ENCODE results near the gene RNF115.
"Not testable (repeated sequence)": the region's sequence is repeated elsewhere in the genome, so short reads cannot be mapped to it uniquely, and the experiment has no call there.

The RNF115 gene

DNA sequence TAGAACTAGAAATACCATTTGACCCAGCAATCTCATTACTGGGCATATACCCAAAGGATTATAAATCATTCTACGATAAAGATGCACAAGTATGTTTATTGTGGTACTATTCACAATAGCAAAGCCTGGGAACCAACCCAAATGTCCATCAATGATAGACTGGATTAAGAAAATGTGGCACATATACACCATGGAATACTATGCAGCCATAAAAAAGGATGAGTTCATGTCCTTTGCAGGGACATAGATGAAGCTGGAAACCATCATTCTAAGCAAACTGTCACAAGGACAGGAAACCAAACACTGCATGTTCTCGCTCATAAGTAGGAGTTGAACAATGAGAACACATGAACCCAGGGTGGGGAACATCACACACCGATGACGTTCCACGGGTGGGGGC lies 97.7 kb downstream of the RNF115 start:
- not testable (repeated sequence) for DNase-seq

GRCh38 chr1:145720878-145721671 lies 102.8 kb downstream of the RNF115 start:
- no peak for DNase-seq

DNA sequence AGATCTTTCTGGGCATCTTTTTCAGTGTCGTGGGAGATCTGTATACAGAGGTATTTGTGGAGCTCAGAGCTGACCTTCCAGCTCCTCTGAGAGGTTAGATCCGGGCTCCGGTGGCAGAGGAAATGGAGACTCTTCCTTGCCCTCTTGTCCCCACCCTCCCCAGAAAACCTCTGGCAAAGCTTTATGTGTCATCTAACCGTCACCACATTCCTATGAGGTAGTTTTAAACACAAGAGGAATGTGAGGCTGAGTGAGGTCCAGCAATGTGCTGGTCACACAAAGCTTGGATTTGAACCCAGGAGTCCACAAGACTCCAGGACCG lies 103.4 kb downstream of the RNF115 start:
- DNase-seq, result no peak

- DNase-seq, result no peak
Measured at GRCh38 chr1:145719230-145720079, 104.4 kb downstream of the RNF115 start, which contains the start of gene CD160. CD160 (plus strand) TSS chr1:145719499; CDS start chr1:145728328, 8,829 bp downstream.

DNA sequence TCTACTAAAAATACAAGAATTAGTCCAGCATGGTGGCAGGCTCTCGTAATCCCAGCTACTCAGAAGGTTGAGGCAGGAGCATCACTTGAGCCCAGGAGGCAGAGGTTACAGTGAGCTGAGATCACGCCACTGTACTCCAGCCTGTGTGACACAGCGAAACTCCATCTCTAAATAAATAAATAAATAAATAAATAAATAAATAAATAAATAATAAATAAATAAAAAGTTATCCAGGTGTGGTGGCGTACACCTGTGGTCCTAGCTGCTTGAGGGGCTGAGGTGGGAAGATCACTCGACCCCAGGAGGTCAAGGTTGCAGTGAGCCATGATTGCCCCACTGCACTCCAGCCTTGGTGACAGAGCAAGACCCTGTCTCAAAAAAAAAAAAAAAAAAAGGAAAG lies 105.4 kb downstream of the RNF115 start:
- DNase-seq, result not testable (repeated sequence)

- DNase-seq, result no peak
Measured at GRCh38 chr1:145717833-145718232, 106.1 kb downstream of the RNF115 start.

- no peak for DNase-seq
Measured at GRCh38 chr1:145716641-145717345, 107.1 kb downstream of the RNF115 start.

DNA sequence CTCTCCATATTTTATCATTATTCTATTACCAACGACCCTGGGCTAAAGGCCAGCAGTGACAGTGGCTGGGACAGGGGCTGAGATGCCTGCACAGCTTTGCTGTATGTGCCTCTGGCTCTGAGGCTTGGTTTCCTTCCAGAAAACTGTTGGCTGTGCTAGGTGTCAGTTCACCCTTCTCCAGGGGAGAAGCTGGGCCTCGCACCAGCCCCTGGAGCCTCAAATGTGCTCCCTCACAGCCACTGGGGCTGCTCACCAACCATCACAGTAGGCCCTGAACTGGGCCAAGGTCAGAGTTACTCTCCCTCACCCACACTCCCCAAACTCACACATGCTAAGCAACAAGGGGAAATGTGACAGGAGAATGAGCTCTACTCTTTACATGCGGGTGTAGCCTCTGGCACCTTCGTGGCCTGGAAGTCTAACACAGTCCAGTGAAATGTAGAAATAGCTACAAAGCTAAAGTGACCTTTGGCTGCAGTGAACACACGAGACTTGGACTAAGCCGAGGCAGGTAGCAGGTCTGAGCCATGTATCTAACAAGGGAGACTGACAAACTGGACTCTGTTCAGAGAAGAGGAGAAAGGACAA lies 109.3 kb downstream of the RNF115 start:
- no peak for DNase-seq

DNA sequence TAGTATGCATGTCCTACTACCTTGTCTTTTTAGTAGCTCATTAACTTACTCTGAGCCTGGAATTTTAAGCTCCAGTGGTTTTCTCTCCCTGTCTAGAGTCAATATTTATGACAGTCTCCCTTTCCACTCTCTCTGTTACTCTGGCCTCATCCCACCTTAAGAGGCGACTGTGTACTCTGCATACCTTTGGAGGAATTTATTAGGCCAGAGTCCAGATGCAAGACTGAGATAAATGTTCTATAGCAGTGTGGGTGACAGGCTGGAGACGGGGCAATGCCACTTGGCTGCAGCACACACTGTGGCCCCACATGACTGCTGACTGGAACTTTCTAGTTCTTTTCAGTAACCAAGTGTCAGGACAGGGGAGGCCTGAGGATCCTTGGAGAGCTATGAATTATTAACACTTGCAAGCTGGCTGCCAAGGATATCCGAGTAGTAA lies 112.7 kb downstream of the RNF115 start:
- DNase-seq, result no peak

- DNase-seq, result no peak
Measured at GRCh38 chr1:145710291-145711027, 113.4 kb downstream of the RNF115 start.

DNA sequence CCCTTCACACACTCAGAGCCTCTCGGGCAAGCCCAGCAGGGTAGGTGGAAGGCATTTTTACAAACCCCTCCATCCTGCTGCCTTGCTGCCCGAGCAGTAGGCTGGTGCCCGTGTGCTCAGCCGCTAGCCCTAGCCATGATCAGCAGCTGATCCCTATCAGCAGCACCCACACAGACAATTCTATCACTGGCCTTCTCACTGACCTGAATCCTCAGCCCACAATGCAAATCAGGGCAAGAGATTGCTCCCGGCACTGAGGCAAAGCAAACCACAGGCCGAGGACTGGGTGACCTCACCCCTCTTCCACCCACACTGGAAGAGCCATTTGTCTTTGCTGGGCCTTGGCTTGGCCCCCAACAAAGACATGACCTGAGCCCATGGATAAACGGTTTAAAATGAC lies 115.8 kb downstream of the RNF115 start:
- DNase-seq, result no peak

DNA sequence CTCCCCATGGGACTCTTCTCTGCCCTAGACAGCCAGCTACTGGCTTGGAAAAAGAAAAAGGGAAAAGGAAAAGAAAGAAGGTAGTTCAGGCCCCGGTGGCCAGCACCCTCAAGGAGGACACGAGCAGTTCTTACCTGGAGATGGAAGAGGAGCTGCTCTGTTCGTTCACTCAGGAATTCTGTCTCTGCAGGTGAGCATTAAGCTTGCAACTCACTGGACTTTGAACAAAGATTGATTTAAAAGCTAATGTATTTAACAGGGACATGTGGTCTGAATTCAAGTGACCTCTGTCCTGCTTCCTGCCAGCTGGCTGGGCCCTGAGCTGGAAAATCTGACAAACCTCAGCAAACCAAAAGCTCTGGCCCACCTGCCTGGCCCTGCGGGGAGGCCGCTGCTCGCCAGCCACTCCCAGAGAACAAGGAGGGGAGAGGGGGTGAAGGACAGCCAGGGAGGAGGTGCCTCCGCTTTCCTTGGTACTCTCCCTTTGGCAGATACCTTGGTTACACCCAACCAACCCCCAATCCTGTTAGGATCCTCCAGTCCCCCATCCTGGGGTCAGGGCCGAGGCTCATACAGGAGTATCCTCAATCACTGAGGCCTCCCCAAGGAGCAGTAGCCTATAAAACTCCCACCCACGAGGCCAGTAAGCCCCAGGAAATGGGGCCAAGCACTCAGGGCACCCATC lies 116.6 kb downstream of the RNF115 start, which contains the start of gene PDZK1:
Gene PDZK1, minus strand, starts transcription at position 186 of the 685 bp plus-strand sequence. CDS start 19,347 bp downstream, outside the sequence.
- DNase-seq, result no peak

DNA sequence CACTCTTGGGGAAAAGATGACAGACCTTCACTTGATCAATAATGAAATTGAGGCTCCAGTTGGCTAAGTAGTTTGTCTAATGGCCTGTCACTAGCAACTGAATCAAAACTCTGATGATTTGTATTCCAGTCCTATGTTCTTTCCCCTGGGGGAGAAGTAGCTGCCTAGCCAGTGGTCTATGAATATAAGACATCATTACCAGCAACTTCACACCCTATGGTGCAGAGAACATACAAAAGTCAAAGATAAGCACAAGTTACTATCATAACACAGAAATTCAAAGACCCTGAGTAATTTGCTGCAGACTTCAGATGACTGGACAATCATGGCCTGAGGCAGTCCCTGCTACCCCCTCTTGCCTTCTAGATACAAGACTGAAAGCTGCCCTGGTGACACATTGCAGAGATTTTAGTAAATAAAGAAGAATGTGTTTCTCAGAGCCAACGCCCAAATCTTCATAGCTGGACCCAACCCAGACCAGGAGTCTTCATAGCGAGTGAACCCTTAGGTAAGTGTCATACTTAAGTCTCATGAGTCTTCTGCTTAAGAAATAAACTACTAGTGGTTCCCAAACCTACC lies 117.7 kb downstream of the RNF115 start:
- DNase-seq, result no peak

DNA sequence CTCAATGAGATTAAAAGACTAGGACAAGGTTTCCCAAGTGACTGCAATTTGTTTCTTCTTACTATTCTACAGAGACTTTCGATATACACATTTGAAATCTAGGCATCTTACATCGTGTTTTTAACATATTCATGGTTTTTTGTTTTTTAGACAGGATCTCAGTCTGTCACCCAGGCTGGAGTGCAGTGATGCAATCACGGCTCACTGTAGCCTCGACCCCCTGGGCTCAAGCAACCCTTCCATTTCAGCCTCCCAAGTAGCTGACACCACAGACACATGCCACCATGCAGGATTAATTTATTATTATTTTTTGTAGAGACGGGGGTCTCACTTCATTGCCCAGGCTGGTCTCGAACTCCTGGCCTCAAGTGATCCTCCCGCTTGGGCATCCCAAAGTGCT lies 118.3 kb downstream of the RNF115 start:
- no peak for DNase-seq

- no peak for DNase-seq
Measured at GRCh38 chr1:145702826-145703225, 121.1 kb downstream of the RNF115 start.

DNA sequence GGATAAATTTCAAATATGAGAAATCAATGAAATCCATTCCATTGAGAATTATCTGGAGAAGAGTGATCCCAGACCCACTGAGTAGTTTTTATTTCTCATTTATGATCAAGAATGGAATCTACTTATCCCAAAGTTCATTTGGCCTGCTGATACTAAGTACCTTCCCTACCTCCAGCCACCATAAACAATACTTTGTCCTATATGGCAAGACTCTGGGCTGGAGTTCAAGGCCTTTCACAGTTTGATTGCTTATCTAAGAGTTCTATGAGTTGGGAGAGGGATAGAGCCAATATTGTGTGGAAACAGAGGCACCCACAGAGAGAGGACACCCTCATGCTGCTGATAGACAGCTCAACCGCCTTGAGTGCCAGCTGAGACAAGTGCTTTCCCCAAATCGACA lies 121.8 kb downstream of the RNF115 start:
- no peak for DNase-seq

DNA sequence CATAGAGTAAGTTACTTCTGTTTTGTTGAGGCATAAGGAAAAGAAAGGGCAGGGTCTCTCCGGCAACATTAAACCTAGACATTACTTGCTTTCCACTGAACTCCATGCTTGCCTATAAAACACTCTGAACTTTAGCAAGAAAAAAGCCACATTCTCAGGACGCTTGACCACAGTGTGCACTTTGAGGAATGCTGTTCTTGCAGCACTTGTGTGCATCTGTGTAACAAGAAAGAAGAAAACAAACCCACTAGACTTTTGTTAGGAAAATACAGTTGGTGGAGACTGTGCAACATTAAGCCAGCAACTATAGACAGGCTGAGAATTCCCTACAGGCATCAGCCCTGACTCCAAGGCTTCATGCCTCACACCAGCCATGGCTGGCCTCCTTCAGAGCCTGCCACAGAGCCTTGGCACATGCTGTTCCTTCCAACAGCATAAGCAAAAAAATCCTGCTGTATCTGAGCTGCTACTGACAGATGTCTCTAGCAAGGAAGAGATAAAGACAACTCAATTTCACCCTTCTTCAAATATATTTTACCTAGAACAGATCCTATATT lies 122.5 kb downstream of the RNF115 start:
- DNase-seq, result no peak

DNA sequence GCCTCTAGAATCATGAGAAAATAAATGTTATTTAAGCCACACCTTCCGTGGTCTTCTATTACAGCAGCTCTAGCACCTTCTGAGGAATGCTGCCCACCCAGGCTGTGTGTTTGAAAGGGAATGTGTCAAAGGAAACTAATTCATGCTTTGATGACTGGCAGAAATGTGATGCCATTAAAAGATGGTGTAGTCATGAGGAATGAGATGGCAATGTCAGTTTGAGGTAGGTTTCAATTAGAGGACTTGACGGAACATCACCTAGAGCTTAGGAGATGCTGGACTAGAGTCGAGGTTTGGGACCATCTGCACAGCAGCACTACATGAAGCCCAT lies 127.3 kb downstream of the RNF115 start:
- no peak for DNase-seq

DNA sequence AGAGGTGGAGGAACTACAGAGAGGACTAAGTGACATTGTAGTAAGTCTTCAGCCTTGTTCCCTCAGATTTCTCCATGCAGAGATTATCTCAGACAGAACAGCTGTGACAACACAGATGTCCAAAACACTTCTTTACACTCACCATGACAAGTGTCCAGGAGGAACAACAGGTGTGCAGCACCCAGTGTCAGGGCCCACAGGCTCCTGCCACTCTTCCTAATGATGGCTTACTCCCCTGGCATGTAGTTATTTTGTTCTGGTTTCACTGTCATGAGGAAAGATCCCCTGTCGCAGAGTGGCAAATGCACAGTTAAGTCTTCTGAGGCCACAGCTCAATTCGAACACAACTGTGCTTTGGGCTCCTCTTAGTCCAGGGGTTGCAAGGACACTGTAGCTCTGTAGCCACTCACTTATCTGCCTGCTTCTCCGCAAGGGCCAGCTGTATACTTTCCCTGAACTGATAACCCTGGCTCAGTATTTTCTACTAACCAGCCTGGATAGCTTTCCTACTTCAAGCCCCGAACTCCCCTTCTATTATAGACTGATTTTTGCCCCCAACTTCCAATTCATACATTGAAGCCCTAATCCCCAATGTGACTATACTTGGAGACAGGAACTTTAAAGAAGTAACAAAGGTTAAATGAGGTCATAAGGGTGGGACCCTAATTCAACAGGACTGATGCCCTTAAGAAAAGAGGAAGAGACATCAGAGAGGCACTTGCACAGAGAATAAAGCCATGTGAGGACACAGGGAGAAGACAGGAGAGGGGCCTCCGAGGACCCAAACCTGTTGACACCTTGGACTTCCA lies 127.9 kb downstream of the RNF115 start:
- DNase-seq, result no peak

GRCh38 chr1:145692785-145693443 lies 131.0 kb downstream of the RNF115 start:
- DNase-seq, result no peak

Data from NCI-H1417 treated with DMSO at 0.1 percent for 48 hours (cell line).